H1 (cell line): ENCODE results near the gene PBX3. TPM values are rescaled to one million over a fixed set of nuclear protein-coding genes. Genes with fewer than 3 reads are reported as not detected.

ENCODE experiments used
- CTCF ChIA-PET: fragments of 300-600 bp; sonication (Branson Sonifier 250); formaldehyde crosslinking; loops from one replicate; lab custom pipeline; 2021; ENCODE audit not compliant: partially characterized antibody; lab: Charles Lee
- POLR2A ChIA-PET: fragments of 300-600 bp; sonication (Branson Sonifier 250); formaldehyde crosslinking; loops from one replicate; lab custom pipeline; 2021; ENCODE audit warnings: inconsistent platforms; ENCODE audit not compliant: partially characterized antibody; lab: Charles Lee
- DNase-seq, 2 experiments: peaks; one replicate each; pipeline versions ENCODE4 v3.0.0 to v3.0.0-alpha.2; 2010 to 2022; ENCODE audit warnings: low spot score in 2 of 2, low read depth in 1 of 2, mixed read lengths in 1 of 2
- FAIRE-seq: peaks from 2 replicates; lab custom pipeline; 2011; peaks lifted over from hg19 to GRCh38; lab: Jason Lieb, UNC
- H2AFZ ChIP-seq: 2 replicates; pipeline ENCODE4 v1.8.1; 2012; ENCODE audit warnings: low read length, inconsistent platforms
- H2AK5ac ChIP-seq: 2 replicates; pipeline ENCODE4 v1.6.1; 2013; ENCODE audit warnings: low read depth, low read length
- H2BK120ac ChIP-seq: replicated peaks from 2 replicates; pipeline ENCODE3; 2013; ENCODE audit warnings: low read depth, low read length, inconsistent platforms
- H2BK12ac ChIP-seq: 2 replicates; pipeline ENCODE4 v1.6.1; 2013; ENCODE audit warnings: low read depth, low read length
- H2BK15ac ChIP-seq: 2 replicates; pipeline ENCODE4 v1.6.1; 2013; ENCODE audit warnings: low read length
- H2BK20ac ChIP-seq: 2 replicates; pipeline ENCODE4 v1.6.1; 2013; ENCODE audit warnings: low read length
- H2BK5ac ChIP-seq: 2 replicates; pipeline ENCODE4 v1.6.1; 2013; ENCODE audit warnings: low read depth, low read length
- H3K14ac ChIP-seq: 2 replicates; pipeline ENCODE4 v1.6.1; 2013; ENCODE audit warnings: inconsistent platforms; ENCODE audit not compliant: insufficient read length
- H3K18ac ChIP-seq: 2 replicates; pipeline ENCODE4 v1.6.1; 2013; ENCODE audit warnings: low read length; ENCODE audit errors: extremely low read depth
- H3K23ac ChIP-seq: 2 replicates; pipeline ENCODE4 v1.6.1; 2013; ENCODE audit warnings: inconsistent platforms; ENCODE audit not compliant: insufficient read length
- H3K23me2 ChIP-seq: 2 replicates; pipeline ENCODE4 v1.6.1; 2013; ENCODE audit warnings: low read depth, low read length
- H3K27ac ChIP-seq: 2 replicates; pipeline ENCODE4 v1.6.1; 2011; ENCODE audit warnings: low read depth, low read length, inconsistent platforms
- H3K27me3 ChIP-seq, 4 experiments: replicated peaks in 1 of 4; 1 replicate in 1 of 4; 2 replicates in 3 of 4; pipeline versions ENCODE4 v1.6.1 to v1.8.1; 2011 to 2013; ENCODE audit warnings: low read length in 3 of 4, mild to moderate bottlenecking in 3 of 4, inconsistent platforms in 2 of 4, mixed read lengths in 2 of 4, moderate library complexity in 1 of 4; ENCODE audit not compliant: control insufficient read depth in 3 of 4, insufficient read depth in 3 of 4; ENCODE audit errors: extremely low read depth in 1 of 4
- H3K36me3 ChIP-seq, 4 experiments: 2 replicates each; pipeline versions ENCODE4 v1.6.1 to v1.8.1; 2011 to 2013; ENCODE audit warnings: mild to moderate bottlenecking in 4 of 4, low read length in 3 of 4, moderate library complexity in 2 of 4, control low read depth in 1 of 4, inconsistent platforms in 1 of 4; ENCODE audit not compliant: insufficient read depth in 4 of 4, control insufficient read depth in 2 of 4
- H3K4ac ChIP-seq: replicated peaks from 2 replicates; pipeline ENCODE3; 2013; ENCODE audit warnings: low read length, low read depth, mixed read lengths, inconsistent platforms; ENCODE audit not compliant: insufficient read length
- H3K4me1 ChIP-seq, 4 experiments: replicated peaks in 1 of 4; 1 replicate in 1 of 4; 2 replicates in 3 of 4; pipeline versions ENCODE4 v1.6.1 to v1.8.1; 2011 to 2013; ENCODE audit warnings: low read length in 3 of 4, inconsistent platforms in 2 of 4, mixed read lengths in 1 of 4; ENCODE audit not compliant: insufficient read depth in 4 of 4, control insufficient read depth in 3 of 4
- H3K4me2 ChIP-seq, 2 experiments: 2 replicates each; pipeline versions ENCODE4 v1.6.1 to v1.8.1; 2011 to 2013; ENCODE audit warnings: low read depth in 2 of 2, low read length in 2 of 2, control low read depth in 1 of 2, inconsistent platforms in 1 of 2, mild to moderate bottlenecking in 1 of 2; ENCODE audit not compliant: insufficient read depth in 1 of 2
- H3K4me3 ChIP-seq, 4 experiments: fragments of 200-600, 300-600 bp in 1 of 4; sonication (generic), shearing (Covaris generic), sonication (Bioruptor Twin) in 1 of 4; 2 replicates each; pipeline versions ENCODE4 v1.5.1 to v1.8.1; 2011 to 2016; ENCODE audit warnings: low read length in 4 of 4, low read depth in 3 of 4, control low read depth in 2 of 4, inconsistent platforms in 2 of 4, mild to moderate bottlenecking in 2 of 4, mixed read lengths in 1 of 4, moderate library complexity in 1 of 4; ENCODE audit not compliant: insufficient read depth in 2 of 4; ENCODE audit errors: extremely low read depth in 1 of 4
- H3K56ac ChIP-seq: replicated peaks from 2 replicates; pipeline ENCODE3; 2013; ENCODE audit warnings: low read depth, mild to moderate bottlenecking, mixed read lengths, low read length, inconsistent platforms; ENCODE audit not compliant: insufficient read length
- H3K79me1 ChIP-seq: 2 replicates; pipeline ENCODE4 v1.6.1; 2013; ENCODE audit warnings: low read depth, low read length, control low read depth
- H3K79me2 ChIP-seq, 2 experiments: 2 replicates each; pipeline versions ENCODE4 v1.6.1 to v1.8.1; 2012 to 2013; ENCODE audit warnings: low read length in 2 of 2, mild to moderate bottlenecking in 2 of 2, inconsistent platforms in 1 of 2; ENCODE audit not compliant: insufficient read depth in 2 of 2, control insufficient read depth in 1 of 2
- H3K9ac ChIP-seq, 4 experiments: replicated peaks in 1 of 4; 1 replicate in 1 of 4; 2 replicates in 3 of 4; pipeline versions ENCODE4 v1.6.1 to v1.8.1; 2011 to 2013; ENCODE audit warnings: low read depth in 3 of 4, low read length in 3 of 4, control low read depth in 2 of 4, mild to moderate bottlenecking in 2 of 4, moderate library complexity in 2 of 4, inconsistent platforms in 1 of 4; ENCODE audit errors: extremely low read depth in 1 of 4
- H3K9me3 ChIP-seq, 2 experiments: 2 replicates each; pipeline versions ENCODE4 v1.6.1 to v1.8.1; 2012 to 2013; ENCODE audit warnings: mild to moderate bottlenecking in 2 of 2, moderate library complexity in 2 of 2, control low read depth in 1 of 2, inconsistent platforms in 1 of 2, low read depth in 1 of 2, low read length in 1 of 2, mixed read lengths in 1 of 2; ENCODE audit not compliant: insufficient read depth in 2 of 2
- H4K20me1 ChIP-seq, 2 experiments: replicated peaks in 1 of 2; 2 replicates each; pipeline versions ENCODE3 to v1.8.1; 2011 to 2013; ENCODE audit warnings: inconsistent platforms in 2 of 2, low read length in 2 of 2, mild to moderate bottlenecking in 1 of 2; ENCODE audit not compliant: insufficient read depth in 2 of 2, control insufficient read depth in 1 of 2
- H4K5ac ChIP-seq: 2 replicates; pipeline ENCODE4 v1.6.1; 2013; ENCODE audit warnings: low read length, low read depth, mixed read lengths, inconsistent platforms; ENCODE audit not compliant: insufficient read length
- H4K8ac ChIP-seq: 2 replicates; pipeline ENCODE4 v1.8.0; 2013; ENCODE audit warnings: mild to moderate bottlenecking, moderate library complexity, low read length, inconsistent platforms; ENCODE audit not compliant: insufficient read depth; ENCODE audit errors: extremely low read depth
- H4K91ac ChIP-seq: replicated peaks from 2 replicates; pipeline ENCODE3; 2013; ENCODE audit warnings: low read length, mixed read lengths, inconsistent platforms; ENCODE audit not compliant: insufficient read length
- EP300 ChIP-seq, 2 experiments: IDR thresholded peaks; 1 replicate in 1 of 2; 2 replicates in 1 of 2; pipeline ENCODE4 v1.6.1; 2011 to 2012; ENCODE audit warnings: low read depth in 2 of 2, low read length in 2 of 2, mild to moderate bottlenecking in 2 of 2, borderline replicate concordance in 1 of 2, inconsistent platforms in 1 of 2, moderate library complexity in 1 of 2
- KDM5A ChIP-seq: fragments of 200-600 bp; IDR thresholded peaks from 2 replicates; pipeline ENCODE4 v1.7.1; 2012; ENCODE audit warnings: mild to moderate bottlenecking, low read length, inconsistent platforms, mixed read lengths
- RXRA ChIP-seq: IDR thresholded peaks from 2 replicates; pipeline ENCODE4 v1.6.1; 2011; ENCODE audit warnings: low read depth, mild to moderate bottlenecking, low read length, moderate library complexity; ENCODE audit not compliant: insufficient read depth
- SRF ChIP-seq: IDR thresholded peaks from 2 replicates; pipeline ENCODE4 v1.6.1; 2011; ENCODE audit warnings: mild to moderate bottlenecking, low read depth, low read length, moderate library complexity
- WGBS, 2 experiments: shearing (Covaris generic) in 1 of 2; methylation state at CpG; one replicate each; pipeline versions ENCODE4 v1.1.6 to v1.1.7; 2013 to 2015; ENCODE audit warnings: low lambda C conversion rate in 2 of 2, mixed read lengths in 2 of 2, inconsistent platforms in 1 of 2, low coverage in 1 of 2, missing lambda C conversion rate in 1 of 2; ENCODE audit not compliant: insufficient replicate concordance in 2 of 2, insufficient coverage in 1 of 2, insufficient read length in 1 of 2; ENCODE audit errors: extremely low coverage in 1 of 2, missing lambda C conversion rate in 1 of 2; 5-methylcytosine and 5-hydroxymethylcytosine counted together
- polyA plus RNA-seq, 7 experiments: library from polyadenylated mRNA; depleted of rRNA in 3 of 7; stranded (reverse) in 5 of 7; unstranded in 2 of 7; fragments of >200 nt in 5 of 7; fragments of 200-250 nt in 2 of 7; gene quantifications; 1 replicate in 5 of 7; 2 replicates in 1 of 7; 4 replicates in 1 of 7; pipeline versions ENCODE4 v1.2.1 to v1.2.3, GENCODE V29; 2011 to 2013; ENCODE audit warnings: missing spikeins in 2 of 7, mixed read lengths in 2 of 7
- total RNA-seq: library from RNA; stranded (reverse); fragmentation: NEBNext Ultra II Directional; extraction: Animal tissue kit (Norgen Biotek cat#: 25700); gene quantifications from 2 replicates; pipeline ENCODE4 v1.2.1, GENCODE V29; 2021
- TF ChIP-seq, protein P1 (sequence below): IDR thresholded peaks from 2 replicates; pipeline ENCODE4 v1.6.1; 2011; ENCODE audit warnings: low read length, improper control_type of control experiment

The PBX3 gene
- total and polyA plus RNA-seq, 2 of the 8 experiments (the other 6 are each of a cell fraction or from before 2014, with no cell fraction given), result 22.7 to 44.3 TPM

- Histone ChIP-seq H3K27me3 (no peaks in the 10 kb centered on the region), H2BK120ac (no peak overlapping the region), H4K20me1 (no peaks in the 10 kb centered on the region), H3K9ac (no peak overlapping the region), H4K91ac (no peak overlapping the region), H3K27ac (no peak overlapping the region), H3K4me1 (peaks cover 0 to 5% (median 2%) of the 10 kb centered on the region in 4 experiments; a peak in 2 of 7 replicates), H2BK5ac (no peak overlapping the region), H4K8ac (no peak overlapping the region), H3K14ac (no peak overlapping the region), H3K79me2 (no peaks in the 10 kb centered on the region), H3K23me2 (no peaks in the 10 kb centered on the region), H3K36me3 (peaks cover 0 to 19% (median 9%) of the 10 kb centered on the region in 4 experiments; a peak in 6 of 8 replicates), H3K56ac (no peak overlapping the region), H2BK12ac (no peak overlapping the region), H3K9me3 (no peaks in the 10 kb centered on the region), H4K5ac (no peak overlapping the region), H3K4me3 (no peak overlapping the region), H3K4me2 (no peak overlapping the region), H2BK20ac (no peak overlapping the region), H3K4ac (no peak overlapping the region), H2BK15ac (no peak overlapping the region), H2AFZ (no peak overlapping the region), H3K79me1 (no peaks in the 10 kb centered on the region), H2AK5ac (no peak overlapping the region), H3K18ac (no peak overlapping the region), H3K23ac (no peak overlapping the region)
- TF ChIP-seq KDM5A (no peak), RXRA (no peak), SRF (no peak), EP300 (IDR thresholded peaks at IDR 0.05; ENCODE audit: borderline replicate concordance in 1 of 2, low read depth in 2 of 2, low read length in 2 of 2) (no peak)
- TF ChIP-seq, protein P1, sequence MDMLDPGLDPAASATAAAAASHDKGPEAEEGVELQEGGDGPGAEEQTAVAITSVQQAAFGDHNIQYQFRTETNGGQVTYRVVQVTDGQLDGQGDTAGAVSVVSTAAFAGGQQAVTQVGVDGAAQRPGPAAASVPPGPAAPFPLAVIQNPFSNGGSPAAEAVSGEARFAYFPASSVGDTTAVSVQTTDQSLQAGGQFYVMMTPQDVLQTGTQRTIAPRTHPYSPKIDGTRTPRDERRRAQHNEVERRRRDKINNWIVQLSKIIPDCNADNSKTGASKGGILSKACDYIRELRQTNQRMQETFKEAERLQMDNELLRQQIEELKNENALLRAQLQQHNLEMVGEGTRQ, result no peak
- ChIA-PET POLR2A (interaction anchor here (1.7 kb wide), 1 partner anchor 10 kb away, joined by 5 read pairs; no protein-coding TSS in a partner anchor), CTCF (interaction anchor here (0.7 kb wide), 1 partner anchor 402 kb away, joined by 3 read pairs; no protein-coding TSS in a partner anchor)
- DNase-seq, result no peak
- WGBS, 2 experiments, result 84% methylated on average over 7 of the region's 7 CpGs; no CpG with 5 or more reads in 1 of the 2 experiments
- no peak for FAIRE-seq
These were observed 213.9 kb downstream of the PBX3 start for GRCh38 chr9:125961072-125961471.
